BJ (cell line): Measurements from ENCODE around the gene ZBTB46. TPM values are rescaled to one million over a fixed set of nuclear protein-coding genes. Genes with fewer than 3 reads are reported as not detected.
A peak's percentile ranks its signal among the peaks of the same experiment; 100 is the strongest.

Source experiments
- CTCF ChIA-PET: fragments of 350-600 bp; formaldehyde crosslinking; extraction: SDS; loops from one replicate; lab custom pipeline; 2021; ENCODE audit warnings: antibody characterized with exemption, inconsistent platforms; lab: Yijun Ruan, JAX
- POLR2A ChIA-PET: fragments of 300-600 bp; sonication (Branson Sonifier 250); formaldehyde crosslinking; extraction: SDS; loops from one replicate; lab custom pipeline; 2021; ENCODE audit warnings: antibody characterized with exemption; lab: Charles Lee
- DNase-seq: peaks from one replicate; pipeline ENCODE4 v3.0.0-alpha.2; 2011; ENCODE audit warnings: low read depth
- H3K27me3 ChIP-seq: 2 replicates; pipeline ENCODE4 v1.6.0; 2011; ENCODE audit warnings: low read length; ENCODE audit not compliant: control insufficient read depth, insufficient read depth
- H3K36me3 ChIP-seq: 2 replicates; pipeline ENCODE4 v1.5.1; 2011; ENCODE audit warnings: low read length; ENCODE audit not compliant: control insufficient read depth, insufficient read depth
- H3K4me3 ChIP-seq: 2 replicates; pipeline ENCODE4 v1.5.1; 2011; ENCODE audit warnings: low read depth, mild to moderate bottlenecking, control low read depth, low read length
- polyA plus RNA-seq: library from polyadenylated mRNA; depleted of rRNA; stranded (reverse); fragments of >200 nt; gene quantifications from 2 replicates; pipeline ENCODE4 v1.2.3, GENCODE V29; 2011
- TF ChIP-seq, protein P1 (sequence below): IDR thresholded peaks from 2 replicates; pipeline ENCODE4 v1.5.1; 2011; ENCODE audit warnings: low read depth, mild to moderate bottlenecking, control low read depth, inconsistent platforms, low read length, moderate library complexity; ENCODE audit not compliant: insufficient read depth

The ZBTB46 gene
- polyA plus RNA-seq, 1 experiment, result 0.32 TPM

- TF ChIP-seq, protein P1, sequence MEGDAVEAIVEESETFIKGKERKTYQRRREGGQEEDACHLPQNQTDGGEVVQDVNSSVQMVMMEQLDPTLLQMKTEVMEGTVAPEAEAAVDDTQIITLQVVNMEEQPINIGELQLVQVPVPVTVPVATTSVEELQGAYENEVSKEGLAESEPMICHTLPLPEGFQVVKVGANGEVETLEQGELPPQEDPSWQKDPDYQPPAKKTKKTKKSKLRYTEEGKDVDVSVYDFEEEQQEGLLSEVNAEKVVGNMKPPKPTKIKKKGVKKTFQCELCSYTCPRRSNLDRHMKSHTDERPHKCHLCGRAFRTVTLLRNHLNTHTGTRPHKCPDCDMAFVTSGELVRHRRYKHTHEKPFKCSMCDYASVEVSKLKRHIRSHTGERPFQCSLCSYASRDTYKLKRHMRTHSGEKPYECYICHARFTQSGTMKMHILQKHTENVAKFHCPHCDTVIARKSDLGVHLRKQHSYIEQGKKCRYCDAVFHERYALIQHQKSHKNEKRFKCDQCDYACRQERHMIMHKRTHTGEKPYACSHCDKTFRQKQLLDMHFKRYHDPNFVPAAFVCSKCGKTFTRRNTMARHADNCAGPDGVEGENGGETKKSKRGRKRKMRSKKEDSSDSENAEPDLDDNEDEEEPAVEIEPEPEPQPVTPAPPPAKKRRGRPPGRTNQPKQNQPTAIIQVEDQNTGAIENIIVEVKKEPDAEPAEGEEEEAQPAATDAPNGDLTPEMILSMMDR, result no peak
- H3K27me3 ChIP-seq, result no peaks in the 10 kb centered on the region
- H3K36me3 ChIP-seq, result peaks cover 11% of the 10 kb centered on the region
- ChIA-PET CTCF (no interaction called here), POLR2A (interaction anchor here (0.7 kb wide), 1 partner anchor 85 kb away, joined by 4 read pairs; no protein-coding TSS in a partner anchor)
- no peak overlapping the region for H3K4me3 ChIP-seq
- DNase-seq, result no peak
Observed at GRCh38 chr20:63744158-63744557, 86.9 kb downstream of the ZBTB46 start.

DNA sequence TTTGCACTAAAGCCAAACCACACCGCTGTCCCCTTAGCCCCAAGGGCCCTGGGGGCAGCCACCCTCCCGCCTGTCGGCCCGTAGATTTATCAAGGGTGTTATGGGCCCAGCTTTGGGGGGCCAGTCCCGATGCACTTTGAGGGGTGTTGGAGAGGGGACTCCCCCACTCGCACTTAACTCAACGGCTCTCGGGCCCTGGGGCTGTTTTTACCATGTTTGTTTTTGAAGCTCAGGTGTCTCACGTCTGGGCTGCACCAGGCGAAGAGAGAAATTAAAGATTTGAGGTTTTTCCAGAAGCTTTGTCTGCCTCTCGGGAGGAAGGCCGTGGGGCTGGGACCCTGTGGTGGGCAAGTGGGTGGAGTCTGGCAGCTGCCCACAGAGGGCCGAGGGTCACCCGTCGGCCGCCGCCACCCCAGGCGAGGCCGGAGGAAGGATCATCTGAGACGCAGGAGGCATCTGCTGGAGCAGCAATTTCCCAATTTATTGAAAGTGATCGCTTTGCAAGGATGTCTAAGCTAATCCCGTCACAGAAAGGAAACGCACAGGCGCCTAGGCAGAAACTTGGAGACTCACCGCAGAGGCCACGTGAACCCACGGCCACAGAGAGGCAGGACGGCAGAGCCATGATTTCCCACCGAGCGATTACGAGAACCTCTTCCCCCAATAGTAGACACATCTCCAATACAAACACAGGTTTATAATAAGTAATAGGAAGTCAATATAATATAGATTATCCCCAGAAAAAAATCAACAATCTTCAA, 87.7 kb downstream of the ZBTB46 start:
- ChIA-PET POLR2A (interaction anchor here (0.7 kb wide), 1 partner anchor 86 kb away, joined by 4 read pairs; no protein-coding TSS in a partner anchor), CTCF (interaction anchor here (1.0 to 1.1 kb wide), 2 partner anchors 43 to 206 kb away, joined by 3 read pairs; no protein-coding TSS in a partner anchor)
- Histone ChIP-seq H3K27me3 (no peaks in the 10 kb centered on the region), H3K4me3 (no peak overlapping the region), H3K36me3 (peaks cover 11% of the 10 kb centered on the region)
- TF ChIP-seq, protein P1, result no peak
- no peak for DNase-seq

- no peak overlapping the region for H3K4me3 ChIP-seq
- TF ChIP-seq, protein P1, result no peak
- ChIA-PET CTCF (interaction anchor here (1.0 to 1.1 kb wide), 2 partner anchors 44 to 205 kb away, joined by 3 read pairs; no protein-coding TSS in a partner anchor), POLR2A (no interaction called here)
- no peaks in the 10 kb centered on the region for H3K27me3 ChIP-seq
- peaks cover 11% of the 10 kb centered on the region for H3K36me3 ChIP-seq
- no peak for DNase-seq
Observed at GRCh38 chr20:63742381-63743024, 88.6 kb downstream of the ZBTB46 start.

GRCh38 chr20:63741676-63742380, 89.2 kb downstream of the ZBTB46 start:
- TF ChIP-seq, protein P1, result no peak
- ChIA-PET POLR2A (interaction anchor here (0.6 kb wide), 2 partner anchors 83 to 200 kb away, joined by 3 to 9 read pairs; partner anchors contain the start of gene RTEL1), CTCF (interaction anchor here (1.3 to 1.6 kb wide), 3 partner anchors 45 to 295 kb away, joined by 4 to 6 read pairs (median 5); partner anchors contain the start of gene TPD52L2)
- Histone ChIP-seq H3K4me3 (peak overlapping the region; percentile 74), H3K27me3 (no peaks in the 10 kb centered on the region), H3K36me3 (peaks cover 11% of the 10 kb centered on the region)
- no peak for DNase-seq
